DND-41 (cell line): ENCODE results near the gene SIRT7.

Experiments used
- CTCF ChIP-seq: IDR thresholded peaks from 2 replicates; pipeline ENCODE4 v1.5.1; 2012; ENCODE audit warnings: borderline replicate concordance, low read length, moderate library complexity, mild to moderate bottlenecking; ENCODE audit not compliant: poor library complexity, severe bottlenecking; ENCODE audit errors: extremely low read depth
- EZH2 ChIP-seq: IDR thresholded peaks from 3 replicates; pipeline ENCODE4 v1.6.1; 2012; ENCODE audit warnings: borderline replicate concordance, low read depth, mild to moderate bottlenecking, moderate library complexity, low read length, inconsistent platforms; ENCODE audit not compliant: severe bottlenecking

GRCh38 chr17:81939881-81940385 lies 22.0 kb upstream of the SIRT7 start:
- TF ChIP-seq CTCF (no peak), EZH2 (no peak)
